Measurements from ENCODE around the gene TULP3.

The TULP3 gene

GRCh38 chr12:2958432-2959191 is 67.9 kb downstream of the TULP3 start (continued):
- TF ChIP-seq, protein P1, sequence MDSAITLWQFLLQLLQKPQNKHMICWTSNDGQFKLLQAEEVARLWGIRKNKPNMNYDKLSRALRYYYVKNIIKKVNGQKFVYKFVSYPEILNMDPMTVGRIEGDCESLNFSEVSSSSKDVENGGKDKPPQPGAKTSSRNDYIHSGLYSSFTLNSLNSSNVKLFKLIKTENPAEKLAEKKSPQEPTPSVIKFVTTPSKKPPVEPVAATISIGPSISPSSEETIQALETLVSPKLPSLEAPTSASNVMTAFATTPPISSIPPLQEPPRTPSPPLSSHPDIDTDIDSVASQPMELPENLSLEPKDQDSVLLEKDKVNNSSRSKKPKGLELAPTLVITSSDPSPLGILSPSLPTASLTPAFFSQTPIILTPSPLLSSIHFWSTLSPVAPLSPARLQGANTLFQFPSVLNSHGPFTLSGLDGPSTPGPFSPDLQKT (IDR thresholded peaks at IDR 0.05; ENCODE audit: borderline replicate concordance, low read depth, low read length) = no peak
- TF ChIP-seq ZNF548 (tag by site-specific recombination; IDR thresholded peaks at IDR 0.05) (no peak), KLF8 (tag by site-specific recombination; IDR thresholded peaks at IDR 0.05) (peak; percentile 58; the same call in 1 of the 2 replicates), ZNF677 (tag by site-specific recombination; IDR thresholded peaks at IDR 0.05) (no peak), SCRT1 (tag by site-specific recombination; IDR thresholded peaks at IDR 0.05; ENCODE audit: borderline replicate concordance) (no peak), ZIC2 (tag by site-specific recombination; IDR thresholded peaks at IDR 0.05) (peak; percentile 31; the same call in 1 of the 2 replicates), ZBTB48 (tag by site-specific recombination; IDR thresholded peaks at IDR 0.05) (peak; percentile 75), AEBP2 (tag by site-specific recombination; IDR thresholded peaks at IDR 0.05; ENCODE audit: borderline replicate concordance) (no peak), ZEB2 (tag by site-specific recombination; IDR thresholded peaks at IDR 0.05) (peak; percentile 59; the same call in 1 of the 2 replicates), ZNF544 (tag by site-specific recombination; IDR thresholded peaks at IDR 0.05) (no peak), ZNF214 (tag by site-specific recombination; IDR thresholded peaks at IDR 0.05; ENCODE audit: borderline replicate concordance) (no peak), SP7 (tag by site-specific recombination; IDR thresholded peaks at IDR 0.05) (peak; percentile 38; the same call in 1 of the 2 replicates), ZNF529 (tag by site-specific recombination; IDR thresholded peaks at IDR 0.05; ENCODE audit: insufficient replicate concordance) (no peak), KLF16 (tag by site-specific recombination; IDR thresholded peaks at IDR 0.05) (0 out of 2 replicates have a peak, but pooled peaks have one; percentile 43), ZNF157 (tag by site-specific recombination; IDR thresholded peaks at IDR 0.05) (no peak), ZNF433 (tag by site-specific recombination; IDR thresholded peaks at IDR 0.05; ENCODE audit: low read depth) (no peak), ZBTB1 (tag by site-specific recombination; IDR thresholded peaks at IDR 0.05) (no peak), GFI1B (tag by site-specific recombination; IDR thresholded peaks at IDR 0.05) (no peak), KLF7 (tag by site-specific recombination; IDR thresholded peaks at IDR 0.05; ENCODE audit: borderline replicate concordance) (peak; percentile 59; the same call in 1 of the 2 replicates), ZSCAN23 (tag by site-specific recombination; IDR thresholded peaks at IDR 0.05) (no peak), REST (tag by site-specific recombination; IDR thresholded peaks at IDR 0.05) (no peak), ZNF341 (tag by site-specific recombination; IDR thresholded peaks at IDR 0.05; ENCODE audit: low read depth) (peak; percentile 90), ZBTB7A (tag by site-specific recombination; IDR thresholded peaks at IDR 0.05; ENCODE audit: low read depth) (no peak), ZNF174 (tag by site-specific recombination; IDR thresholded peaks at IDR 0.05) (no peak), KLF9 (tag by site-specific recombination; IDR thresholded peaks at IDR 0.05; ENCODE audit: low read depth) (peak; percentile 54), ZNF626 (tag by site-specific recombination; IDR thresholded peaks at IDR 0.05) (no peak), ZNF600 (tag by site-specific recombination; IDR thresholded peaks at IDR 0.05) (peak; percentile 56), ZFP3 (tag by site-specific recombination; IDR thresholded peaks at IDR 0.05; ENCODE audit: low read depth) (no peak), ZNF223 (tag by site-specific recombination; IDR thresholded peaks at IDR 0.05) (no peak), ZSCAN30 (tag by site-specific recombination; IDR thresholded peaks at IDR 0.05) (peak; percentile 64)
- TF ChIP-seq, protein P2, sequence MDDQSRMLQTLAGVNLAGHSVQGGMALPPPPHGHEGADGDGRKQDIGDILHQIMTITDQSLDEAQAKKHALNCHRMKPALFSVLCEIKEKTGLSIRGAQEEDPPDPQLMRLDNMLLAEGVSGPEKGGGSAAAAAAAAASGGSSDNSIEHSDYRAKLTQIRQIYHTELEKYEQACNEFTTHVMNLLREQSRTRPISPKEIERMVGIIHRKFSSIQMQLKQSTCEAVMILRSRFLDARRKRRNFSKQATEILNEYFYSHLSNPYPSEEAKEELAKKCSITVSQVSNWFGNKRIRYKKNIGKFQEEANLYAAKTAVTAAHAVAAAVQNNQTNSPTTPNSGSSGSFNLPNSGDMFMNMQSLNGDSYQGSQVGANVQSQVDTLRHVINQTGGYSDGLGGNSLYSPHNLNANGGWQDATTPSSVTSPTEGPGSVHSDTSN (CRISPR knock-in tag; IDR thresholded peaks at IDR 0.05) = no peak
- TF ChIP-seq, protein P3, sequence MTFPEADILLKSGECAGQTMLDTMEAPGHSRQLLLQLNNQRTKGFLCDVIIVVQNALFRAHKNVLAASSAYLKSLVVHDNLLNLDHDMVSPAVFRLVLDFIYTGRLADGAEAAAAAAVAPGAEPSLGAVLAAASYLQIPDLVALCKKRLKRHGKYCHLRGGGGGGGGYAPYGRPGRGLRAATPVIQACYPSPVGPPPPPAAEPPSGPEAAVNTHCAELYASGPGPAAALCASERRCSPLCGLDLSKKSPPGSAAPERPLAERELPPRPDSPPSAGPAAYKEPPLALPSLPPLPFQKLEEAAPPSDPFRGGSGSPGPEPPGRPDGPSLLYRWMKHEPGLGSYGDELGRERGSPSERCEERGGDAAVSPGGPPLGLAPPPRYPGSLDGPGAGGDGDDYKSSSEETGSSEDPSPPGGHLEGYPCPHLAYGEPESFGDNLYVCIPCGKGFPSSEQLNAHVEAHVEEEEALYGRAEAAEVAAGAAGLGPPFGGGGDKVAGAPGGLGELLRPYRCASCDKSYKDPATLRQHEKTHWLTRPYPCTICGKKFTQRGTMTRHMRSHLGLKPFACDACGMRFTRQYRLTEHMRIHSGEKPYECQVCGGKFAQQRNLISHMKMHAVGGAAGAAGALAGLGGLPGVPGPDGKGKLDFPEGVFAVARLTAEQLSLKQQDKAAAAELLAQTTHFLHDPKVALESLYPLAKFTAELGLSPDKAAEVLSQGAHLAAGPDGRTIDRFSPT (tag by site-specific recombination; IDR thresholded peaks at IDR 0.05) = no peak
